ENCODE results near the gene LINGO4. TPM values are rescaled to one million over a fixed set of nuclear protein-coding genes. Genes with fewer than 3 reads are reported as not detected.

The LINGO4 gene
- total and polyA plus RNA-seq, 7 donors, result 0.36 to 18.2 (median 4.6) TPM

DNA sequence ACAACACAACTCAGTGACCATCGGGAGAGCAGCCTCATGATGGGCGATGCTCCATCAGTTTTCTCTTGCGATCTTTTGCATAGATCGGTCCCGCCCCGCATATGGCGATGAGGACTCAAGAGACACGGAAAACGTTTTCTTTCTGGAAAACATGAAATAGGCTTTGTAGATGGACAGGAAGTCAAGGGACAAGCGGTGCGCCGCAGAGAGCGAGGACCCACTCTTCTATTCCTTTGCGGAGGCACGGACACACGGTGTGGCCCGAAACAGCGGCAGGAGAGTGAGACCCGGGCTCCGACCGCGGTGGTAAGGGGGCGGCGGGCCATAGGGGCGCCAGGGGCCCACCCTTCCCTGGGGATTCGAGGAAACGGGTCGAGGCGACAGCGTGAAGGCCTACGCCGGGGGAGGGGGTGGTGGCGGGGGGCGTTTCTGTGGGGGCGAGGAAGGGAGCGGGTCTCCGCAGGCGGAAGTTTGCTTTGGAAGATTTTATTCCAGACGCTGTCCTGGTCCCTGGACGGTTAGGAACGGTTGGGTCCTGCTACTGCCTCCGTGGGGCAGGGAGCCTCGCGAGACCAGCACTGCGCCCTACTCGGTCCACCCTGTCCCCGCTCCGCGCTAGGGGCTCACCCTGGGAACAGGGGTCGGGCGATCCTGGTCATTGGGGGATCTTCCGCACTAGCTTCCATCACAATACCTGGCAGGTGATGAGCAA lies 14.1 kb downstream of the LINGO4 start:
- H3K4me1 ChIP-seq, result peaks cover 12% of the 10 kb centered on the region
- DNase-seq (peak in 1 of 2 donors; percentile 18), ATAC-seq (peak in 2 of 4 donors; percentile 14 to 43)
- no peaks in the 10 kb centered on the region for H3K27me3 ChIP-seq (ENCODE audit: insufficient read depth in 3 of 3, low read length in 2 of 3)
- peak overlapping the region; percentile 91 for H3K4me3 ChIP-seq
- TF ChIP-seq, protein P1, sequence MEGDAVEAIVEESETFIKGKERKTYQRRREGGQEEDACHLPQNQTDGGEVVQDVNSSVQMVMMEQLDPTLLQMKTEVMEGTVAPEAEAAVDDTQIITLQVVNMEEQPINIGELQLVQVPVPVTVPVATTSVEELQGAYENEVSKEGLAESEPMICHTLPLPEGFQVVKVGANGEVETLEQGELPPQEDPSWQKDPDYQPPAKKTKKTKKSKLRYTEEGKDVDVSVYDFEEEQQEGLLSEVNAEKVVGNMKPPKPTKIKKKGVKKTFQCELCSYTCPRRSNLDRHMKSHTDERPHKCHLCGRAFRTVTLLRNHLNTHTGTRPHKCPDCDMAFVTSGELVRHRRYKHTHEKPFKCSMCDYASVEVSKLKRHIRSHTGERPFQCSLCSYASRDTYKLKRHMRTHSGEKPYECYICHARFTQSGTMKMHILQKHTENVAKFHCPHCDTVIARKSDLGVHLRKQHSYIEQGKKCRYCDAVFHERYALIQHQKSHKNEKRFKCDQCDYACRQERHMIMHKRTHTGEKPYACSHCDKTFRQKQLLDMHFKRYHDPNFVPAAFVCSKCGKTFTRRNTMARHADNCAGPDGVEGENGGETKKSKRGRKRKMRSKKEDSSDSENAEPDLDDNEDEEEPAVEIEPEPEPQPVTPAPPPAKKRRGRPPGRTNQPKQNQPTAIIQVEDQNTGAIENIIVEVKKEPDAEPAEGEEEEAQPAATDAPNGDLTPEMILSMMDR (IDR thresholded peaks at IDR 0.05), result no peak
- intact Hi-C loops (cut with DNase I), result loop anchor here in 1 of 2 donors (5.0 kb wide), 1 partner anchor 46 kb away; the partner anchor contains the start of gene C2CD4D
- no peaks in the 10 kb centered on the region for H3K9me3 ChIP-seq
- 1% methylated on average over 42 to 52 of the region's 52 CpGs for WGBS, 3 donors
- H3K27ac ChIP-seq, result peak overlapping the region; percentile 70
- H3K36me3 ChIP-seq (ENCODE audit: insufficient read depth in 1 of 2, low read depth in 1 of 2), result peaks cover 0 to 11% of the 10 kb centered on the region in 2 donors

DNA sequence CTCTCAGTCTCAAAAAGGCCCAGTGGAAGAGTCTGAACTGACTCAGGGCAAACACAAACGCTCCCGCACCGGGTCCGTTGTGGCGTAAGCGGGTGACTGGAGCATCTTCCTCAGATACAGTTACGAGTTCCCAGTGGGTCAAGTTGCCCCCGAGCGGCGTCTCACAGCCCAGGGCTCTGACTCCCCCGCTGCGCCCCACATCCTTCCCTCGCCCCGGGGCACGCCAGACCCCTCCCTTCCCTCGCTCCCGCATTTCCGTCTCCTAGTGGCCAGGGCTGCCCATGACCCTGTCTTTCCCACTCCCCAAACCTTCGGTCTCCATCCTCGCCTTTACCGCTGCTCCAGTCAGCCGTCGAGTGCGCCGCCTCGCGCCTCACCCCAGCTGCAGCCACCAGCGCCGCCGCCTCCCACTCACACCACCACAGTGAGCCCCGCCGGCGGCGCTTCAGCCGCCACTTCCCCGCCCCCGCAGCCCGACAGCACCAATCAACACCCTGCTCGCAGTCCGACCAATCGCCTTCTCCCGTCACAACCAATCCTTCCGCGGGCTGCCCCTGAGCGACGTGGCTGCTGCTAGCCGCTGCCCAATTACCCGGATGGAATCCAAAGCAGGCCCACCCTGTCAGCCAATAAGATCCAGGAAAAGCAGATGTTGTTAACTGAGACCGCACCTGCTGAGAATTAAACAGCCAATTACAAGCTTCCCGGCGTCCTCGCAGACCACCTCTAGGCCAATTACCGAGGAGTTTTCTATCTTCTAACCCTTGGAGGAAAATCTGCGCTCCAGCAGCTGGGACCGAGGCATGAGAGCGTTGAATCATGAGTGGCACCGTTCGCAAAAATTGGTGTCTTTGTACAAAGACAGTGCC lies 14.9 kb downstream of the LINGO4 start, which contains the start of gene TDRKH:
Gene TDRKH (minus strand): TSS at position 430 of the 869 bp plus-strand sequence. CDS start 7,478 bp downstream, outside the sequence.
- TF ChIP-seq, protein P1 (IDR thresholded peaks at IDR 0.05), result peak; percentile 19
- Histone ChIP-seq H3K36me3 (ENCODE audit: insufficient read depth in 1 of 2, low read depth in 1 of 2) (peaks cover 0 to 11% of the 10 kb centered on the region in 2 donors), H3K27me3 (ENCODE audit: insufficient read depth in 3 of 3, low read length in 2 of 3) (no peaks in the 10 kb centered on the region), H3K4me3 (peak within 1 kb of the TSS; percentile 91), H3K4me1 (peaks cover 12% of the 10 kb centered on the region), H3K27ac (peak within 1 kb of the TSS; percentile 70), H3K9me3 (no peaks in the 10 kb centered on the region)
- intact Hi-C loops (cut with DNase I), result loop anchor here in 1 of 2 donors (5.0 kb wide), 1 partner anchor 47 kb away; the partner anchor contains the start of gene C2CD4D
- 0 to 1% (median 1%) methylated on average over 54 to 58 of the region's 58 CpGs for WGBS, 3 donors
- ATAC-seq (peak; percentile 98 to 99 (median 99)), DNase-seq (peak; percentile 99)

DNA sequence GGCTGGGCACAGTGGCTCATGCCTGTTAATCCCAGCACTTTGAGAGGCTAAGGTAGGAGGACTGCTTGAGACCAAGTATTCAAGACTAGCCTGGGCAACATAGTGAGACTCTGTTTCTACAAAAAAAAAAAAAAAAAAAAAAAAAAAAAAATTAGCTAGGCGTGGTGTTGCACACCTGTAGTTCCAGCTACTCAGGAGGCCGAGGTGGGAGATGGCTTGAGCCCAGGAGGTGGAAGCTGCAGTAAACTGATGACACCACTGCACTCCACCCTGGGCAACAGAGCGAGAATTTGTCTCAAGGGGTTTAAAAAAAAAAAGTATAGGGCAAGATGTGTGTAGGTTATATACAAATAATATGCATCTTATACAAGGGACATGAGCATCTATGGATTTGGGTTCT lies 17.5 kb downstream of the LINGO4 start:
- intact Hi-C loops (cut with DNase I), result no loop called here
- H3K27me3 ChIP-seq (ENCODE audit: insufficient read depth in 3 of 3, low read length in 2 of 3), result no peaks in the 10 kb centered on the region
- no peak for ATAC-seq
- no peaks in the 10 kb centered on the region for H3K9me3 ChIP-seq
- no peak overlapping the region for H3K27ac ChIP-seq
- TF ChIP-seq, protein P1 (IDR thresholded peaks at IDR 0.05), result no peak
- peaks cover 12% of the 10 kb centered on the region for H3K4me1 ChIP-seq
- H3K4me3 ChIP-seq, result no peak overlapping the region
- peaks cover 0 to 1% of the 10 kb centered on the region in 2 donors for H3K36me3 ChIP-seq (ENCODE audit: insufficient read depth in 1 of 2, low read depth in 1 of 2)
- WGBS, 3 donors, result 89 to 96% (median 95%) methylated on average over 3 of the region's 3 CpGs
- DNase-seq, result no peak

DNA sequence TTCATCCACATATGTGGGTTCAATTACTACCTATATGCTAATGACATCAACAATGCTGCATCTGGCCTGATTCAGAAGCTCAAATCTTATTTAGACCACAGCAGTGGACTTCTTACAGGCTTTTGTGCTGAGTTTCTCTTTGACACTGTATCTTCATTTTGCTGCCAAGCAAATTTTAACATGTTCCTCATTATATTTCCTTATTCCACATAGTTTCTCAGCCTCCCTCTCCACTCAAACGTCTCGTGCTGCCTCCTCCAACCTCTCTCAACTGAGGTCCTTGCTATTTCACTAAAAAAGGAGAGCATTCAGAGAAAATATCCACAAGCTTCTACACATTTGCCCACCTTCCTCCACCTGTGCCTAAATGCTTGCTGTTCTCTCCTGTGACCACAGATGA lies 21.4 kb downstream of the LINGO4 start:
- no peak for DNase-seq
- no peaks in the 10 kb centered on the region for H3K27me3 ChIP-seq (ENCODE audit: insufficient read depth in 3 of 3, low read length in 2 of 3)
- H3K27ac ChIP-seq, result no peak overlapping the region
- TF ChIP-seq, protein P1 (IDR thresholded peaks at IDR 0.05), result no peak
- no peaks in the 10 kb centered on the region for H3K9me3 ChIP-seq
- WGBS, 3 donors, result 60 to 78% (median 75%) methylated on average over 2 of the region's 2 CpGs
- intact Hi-C loops (cut with DNase I), result no loop called here
- no peaks in the 10 kb centered on the region for H3K4me1 ChIP-seq
- ATAC-seq, result no peak
- no peak overlapping the region for H3K4me3 ChIP-seq
- H3K36me3 ChIP-seq (ENCODE audit: insufficient read depth in 1 of 2, low read depth in 1 of 2), result peaks cover 0 to 39% of the 10 kb centered on the region in 2 donors
